WTC11 (cell line): ENCODE data around the gene EXOC4. TPM values are rescaled to one million over a fixed set of nuclear protein-coding genes. Genes with fewer than 3 reads are reported as not detected.

Source experiments
- ATAC-seq: fragments of 200-7000 bp; cut with Tn5 transposase; 2 replicates; pipeline ENCODE4 v1.10.0; 2021; ENCODE audit warnings: mild to moderate bottlenecking, moderate library complexity
- CTCF ChIA-PET: fragments of 300-600 bp; sonication (Branson Sonifier 250); formaldehyde crosslinking; loops from one replicate; lab custom pipeline; 2021; ENCODE audit warnings: antibody characterized with exemption; lab: Charles Lee
- POLR2A ChIA-PET: fragments of 350-600 bp; sonication (Branson Sonifier 250); formaldehyde crosslinking; loops from one replicate; lab custom pipeline; 2021; ENCODE audit warnings: antibody characterized with exemption; lab: Charles Lee
- DNase-seq: peaks from one replicate; pipeline ENCODE4 v3.0.0; 2021; ENCODE audit warnings: low spot score
- H3K27ac Mint-ChIP-seq: 2 replicates; pipeline ENCODE4 v1.8.0; 2021; ENCODE audit warnings: mixed read lengths
- H3K27me3 Mint-ChIP-seq: 2 replicates; pipeline ENCODE4 v1.8.0; 2021; ENCODE audit warnings: low read depth, mild to moderate bottlenecking, moderate library complexity, mixed read lengths
- H3K36me3 Mint-ChIP-seq: 2 replicates; pipeline ENCODE4 v1.8.0; 2021; ENCODE audit warnings: mixed read lengths
- H3K4me1 Mint-ChIP-seq: 2 replicates; pipeline ENCODE4 v1.8.0; 2022; ENCODE audit warnings: mixed read lengths
- H3K4me3 Mint-ChIP-seq: 2 replicates; pipeline ENCODE4 v1.8.0; 2021; ENCODE audit warnings: mild to moderate bottlenecking, moderate library complexity, mixed read lengths
- H3K9me3 Mint-ChIP-seq: 2 replicates; pipeline ENCODE4 v1.8.0; 2021; ENCODE audit warnings: mixed read lengths
- ATF1 ChIP-seq: sonication (generic); formaldehyde crosslinking; IDR thresholded peaks from 2 replicates; pipeline ENCODE4 v1.8.1; 2023; ENCODE audit warnings: mild to moderate bottlenecking, moderate library complexity, missing genetic modification reagents
- CBFB ChIP-seq: sonication (generic); formaldehyde crosslinking; IDR thresholded peaks from 2 replicates; pipeline ENCODE4 v1.8.1; 2022; ENCODE audit warnings: mild to moderate bottlenecking, low read depth, missing genetic modification reagents
- FOXP1 ChIP-seq: sonication (generic); formaldehyde crosslinking; IDR thresholded peaks from 2 replicates; pipeline ENCODE4 v1.8.0; 2022; ENCODE audit warnings: missing genetic modification reagents, mild to moderate bottlenecking, moderate library complexity, borderline replicate concordance
- NFATC4 ChIP-seq: fragments of 250-450 bp; sonication (Bioruptor Pico); IDR thresholded peaks from 2 replicates; pipeline ENCODE4 v1.9.0; 2021; ENCODE audit warnings: mild to moderate bottlenecking
- TCF7 ChIP-seq: sonication (generic); formaldehyde crosslinking; IDR thresholded peaks from 2 replicates; pipeline ENCODE4 v1.8.0; 2022; ENCODE audit warnings: mild to moderate bottlenecking, low read depth, missing genetic modification reagents, moderate library complexity
- ZNF121 ChIP-seq: sonication (generic); formaldehyde crosslinking; IDR thresholded peaks from 2 replicates; pipeline ENCODE4 v1.8.0; 2023; ENCODE audit warnings: missing genetic modification reagents
- ZNF416 ChIP-seq: fragments of 250-450 bp; sonication (Bioruptor Pico); IDR thresholded peaks from 2 replicates; pipeline ENCODE4 v1.9.0; 2021; ENCODE audit warnings: mild to moderate bottlenecking, inconsistent platforms
- total RNA-seq: library from RNA; stranded (reverse); gene quantifications from 3 replicates; pipeline ENCODE4 v1.2.3, GENCODE V29; 2021
- TF ChIP-seq, protein P1 (sequence below): sonication (generic); formaldehyde crosslinking; IDR thresholded peaks from 2 replicates; pipeline ENCODE4 v1.8.0; 2022; ENCODE audit warnings: missing genetic modification reagents
- TF ChIP-seq, protein P2 (sequence below): fragments of 250-450 bp; sonication (Bioruptor Pico); IDR thresholded peaks from 2 replicates; pipeline ENCODE4 v1.9.0; 2021; ENCODE audit warnings: mild to moderate bottlenecking, borderline replicate concordance
- TF ChIP-seq, protein P3 (sequence below): sonication (generic); formaldehyde crosslinking; IDR thresholded peaks from 2 replicates; pipeline ENCODE4 v1.8.1; 2022; ENCODE audit warnings: mild to moderate bottlenecking, moderate library complexity, missing genetic modification reagents
- TF ChIP-seq, protein P4 (sequence below): sonication (generic); formaldehyde crosslinking; IDR thresholded peaks from 2 replicates; pipeline ENCODE4 v1.8.0; 2023; ENCODE audit warnings: mild to moderate bottlenecking, missing genetic modification reagents
- TF ChIP-seq, protein P5 (sequence below): fragments of 250-450 bp; sonication (Bioruptor Pico); IDR thresholded peaks from 2 replicates; pipeline ENCODE4 v1.8.0; 2021; ENCODE audit warnings: mild to moderate bottlenecking
- TF ChIP-seq, protein P6 (sequence below): sonication (generic); formaldehyde crosslinking; IDR thresholded peaks from 2 replicates; pipeline ENCODE4 v1.8.1; 2022; ENCODE audit warnings: missing genetic modification reagents, borderline replicate concordance
- TF ChIP-seq, protein P7 (sequence below): sonication (generic); formaldehyde crosslinking; IDR thresholded peaks from 2 replicates; pipeline ENCODE4 v1.8.0; 2022; ENCODE audit warnings: mild to moderate bottlenecking, missing genetic modification reagents

Gene EXOC4
- total RNA-seq, 1 experiment from 2014 or later, result 62.0 TPM

DNA sequence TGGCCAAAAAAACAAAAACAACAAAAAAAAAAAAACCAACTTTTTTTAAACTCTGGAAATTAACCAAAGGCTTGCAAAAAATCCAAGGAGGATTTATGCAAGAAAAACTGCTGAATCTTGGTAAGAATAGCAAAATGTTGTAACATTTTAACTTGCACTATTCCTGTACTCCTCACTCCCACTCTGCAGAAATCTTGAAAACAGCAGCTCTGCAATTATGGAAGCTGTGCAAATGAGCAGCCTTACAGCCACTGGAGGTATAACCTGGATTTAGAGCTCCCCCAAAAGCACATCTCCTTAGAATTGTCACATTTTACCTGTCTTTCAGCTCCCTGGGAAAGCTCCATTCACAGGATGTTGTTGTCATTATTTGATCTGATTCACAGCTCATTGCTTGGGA is 832.4 kb downstream of the EXOC4 start (continued):
- TF ChIP-seq, protein P1, sequence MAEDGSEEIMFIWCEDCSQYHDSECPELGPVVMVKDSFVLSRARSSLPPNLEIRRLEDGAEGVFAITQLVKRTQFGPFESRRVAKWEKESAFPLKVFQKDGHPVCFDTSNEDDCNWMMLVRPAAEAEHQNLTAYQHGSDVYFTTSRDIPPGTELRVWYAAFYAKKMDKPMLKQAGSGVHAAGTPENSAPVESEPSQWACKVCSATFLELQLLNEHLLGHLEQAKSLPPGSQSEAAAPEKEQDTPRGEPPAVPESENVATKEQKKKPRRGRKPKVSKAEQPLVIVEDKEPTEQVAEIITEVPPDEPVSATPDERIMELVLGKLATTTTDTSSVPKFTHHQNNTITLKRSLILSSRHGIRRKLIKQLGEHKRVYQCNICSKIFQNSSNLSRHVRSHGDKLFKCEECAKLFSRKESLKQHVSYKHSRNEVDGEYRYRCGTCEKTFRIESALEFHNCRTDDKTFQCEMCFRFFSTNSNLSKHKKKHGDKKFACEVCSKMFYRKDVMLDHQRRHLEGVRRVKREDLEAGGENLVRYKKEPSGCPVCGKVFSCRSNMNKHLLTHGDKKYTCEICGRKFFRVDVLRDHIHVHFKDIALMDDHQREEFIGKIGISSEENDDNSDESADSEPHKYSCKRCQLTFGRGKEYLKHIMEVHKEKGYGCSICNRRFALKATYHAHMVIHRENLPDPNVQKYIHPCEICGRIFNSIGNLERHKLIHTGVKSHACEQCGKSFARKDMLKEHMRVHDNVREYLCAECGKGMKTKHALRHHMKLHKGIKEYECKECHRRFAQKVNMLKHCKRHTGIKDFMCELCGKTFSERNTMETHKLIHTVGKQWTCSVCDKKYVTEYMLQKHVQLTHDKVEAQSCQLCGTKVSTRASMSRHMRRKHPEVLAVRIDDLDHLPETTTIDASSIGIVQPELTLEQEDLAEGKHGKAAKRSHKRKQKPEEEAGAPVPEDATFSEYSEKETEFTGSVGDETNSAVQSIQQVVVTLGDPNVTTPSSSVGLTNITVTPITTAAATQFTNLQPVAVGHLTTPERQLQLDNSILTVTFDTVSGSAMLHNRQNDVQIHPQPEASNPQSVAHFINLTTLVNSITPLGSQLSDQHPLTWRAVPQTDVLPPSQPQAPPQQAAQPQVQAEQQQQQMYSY, result no peak
- TF ChIP-seq, protein P2, sequence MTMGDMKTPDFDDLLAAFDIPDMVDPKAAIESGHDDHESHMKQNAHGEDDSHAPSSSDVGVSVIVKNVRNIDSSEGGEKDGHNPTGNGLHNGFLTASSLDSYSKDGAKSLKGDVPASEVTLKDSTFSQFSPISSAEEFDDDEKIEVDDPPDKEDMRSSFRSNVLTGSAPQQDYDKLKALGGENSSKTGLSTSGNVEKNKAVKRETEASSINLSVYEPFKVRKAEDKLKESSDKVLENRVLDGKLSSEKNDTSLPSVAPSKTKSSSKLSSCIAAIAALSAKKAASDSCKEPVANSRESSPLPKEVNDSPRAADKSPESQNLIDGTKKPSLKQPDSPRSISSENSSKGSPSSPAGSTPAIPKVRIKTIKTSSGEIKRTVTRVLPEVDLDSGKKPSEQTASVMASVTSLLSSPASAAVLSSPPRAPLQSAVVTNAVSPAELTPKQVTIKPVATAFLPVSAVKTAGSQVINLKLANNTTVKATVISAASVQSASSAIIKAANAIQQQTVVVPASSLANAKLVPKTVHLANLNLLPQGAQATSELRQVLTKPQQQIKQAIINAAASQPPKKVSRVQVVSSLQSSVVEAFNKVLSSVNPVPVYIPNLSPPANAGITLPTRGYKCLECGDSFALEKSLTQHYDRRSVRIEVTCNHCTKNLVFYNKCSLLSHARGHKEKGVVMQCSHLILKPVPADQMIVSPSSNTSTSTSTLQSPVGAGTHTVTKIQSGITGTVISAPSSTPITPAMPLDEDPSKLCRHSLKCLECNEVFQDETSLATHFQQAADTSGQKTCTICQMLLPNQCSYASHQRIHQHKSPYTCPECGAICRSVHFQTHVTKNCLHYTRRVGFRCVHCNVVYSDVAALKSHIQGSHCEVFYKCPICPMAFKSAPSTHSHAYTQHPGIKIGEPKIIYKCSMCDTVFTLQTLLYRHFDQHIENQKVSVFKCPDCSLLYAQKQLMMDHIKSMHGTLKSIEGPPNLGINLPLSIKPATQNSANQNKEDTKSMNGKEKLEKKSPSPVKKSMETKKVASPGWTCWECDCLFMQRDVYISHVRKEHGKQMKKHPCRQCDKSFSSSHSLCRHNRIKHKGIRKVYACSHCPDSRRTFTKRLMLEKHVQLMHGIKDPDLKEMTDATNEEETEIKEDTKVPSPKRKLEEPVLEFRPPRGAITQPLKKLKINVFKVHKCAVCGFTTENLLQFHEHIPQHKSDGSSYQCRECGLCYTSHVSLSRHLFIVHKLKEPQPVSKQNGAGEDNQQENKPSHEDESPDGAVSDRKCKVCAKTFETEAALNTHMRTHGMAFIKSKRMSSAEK (CRISPR knock-in tag), result no peak
- TF ChIP-seq TCF7 (no peak), NFATC4 (CRISPR knock-in tag) (no peak), CBFB (CRISPR knock-in tag) (no peak), ZNF121 (CRISPR knock-in tag) (no peak)
- TF ChIP-seq, protein P3, sequence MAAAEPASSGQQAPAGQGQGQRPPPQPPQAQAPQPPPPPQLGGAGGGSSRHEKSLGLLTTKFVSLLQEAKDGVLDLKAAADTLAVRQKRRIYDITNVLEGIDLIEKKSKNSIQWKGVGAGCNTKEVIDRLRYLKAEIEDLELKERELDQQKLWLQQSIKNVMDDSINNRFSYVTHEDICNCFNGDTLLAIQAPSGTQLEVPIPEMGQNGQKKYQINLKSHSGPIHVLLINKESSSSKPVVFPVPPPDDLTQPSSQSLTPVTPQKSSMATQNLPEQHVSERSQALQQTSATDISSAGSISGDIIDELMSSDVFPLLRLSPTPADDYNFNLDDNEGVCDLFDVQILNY (CRISPR knock-in tag), result no peak

DNA sequence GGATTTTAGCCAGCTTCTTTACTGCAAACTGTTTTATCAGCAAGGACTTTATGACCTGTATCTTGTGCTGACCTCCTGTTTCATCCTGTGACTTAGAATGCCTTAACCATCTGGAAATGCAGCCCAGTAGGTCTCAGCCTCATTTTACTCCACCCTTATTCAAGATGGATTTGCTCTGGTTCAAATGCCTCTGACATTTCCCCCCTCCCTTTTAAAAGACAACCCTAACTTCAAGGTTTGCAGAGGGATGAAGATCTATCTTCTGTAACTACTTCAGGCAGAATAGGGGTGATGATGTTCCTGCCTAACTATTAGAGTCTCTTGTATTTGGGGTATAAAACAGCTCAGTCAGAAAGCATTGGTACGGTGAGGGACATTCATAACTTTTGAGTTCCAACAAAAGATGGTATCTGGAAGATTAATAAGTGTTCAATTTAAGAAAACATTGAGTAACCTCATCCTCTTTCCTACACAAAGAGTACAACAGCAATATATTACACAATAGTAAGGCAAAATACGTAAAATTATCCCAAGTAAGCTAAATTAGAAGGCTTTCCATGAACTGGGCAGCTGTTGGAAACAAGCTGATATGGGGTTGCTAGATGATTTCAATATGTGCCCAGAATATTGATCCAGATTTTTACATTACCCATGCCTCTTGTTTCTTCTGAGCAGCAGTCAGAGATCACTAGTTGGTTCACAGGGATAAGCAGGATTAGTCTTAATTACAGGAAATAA is 834.3 kb downstream of the EXOC4 start:
- CTCF ChIA-PET, result interaction anchor here (0.9 kb wide), 1 partner anchor 54 kb away, joined by 3 read pairs; no protein-coding TSS in a partner anchor
- ATAC-seq, result no peak
- POLR2A ChIA-PET, result no interaction called here
- TF ChIP-seq, protein P4, sequence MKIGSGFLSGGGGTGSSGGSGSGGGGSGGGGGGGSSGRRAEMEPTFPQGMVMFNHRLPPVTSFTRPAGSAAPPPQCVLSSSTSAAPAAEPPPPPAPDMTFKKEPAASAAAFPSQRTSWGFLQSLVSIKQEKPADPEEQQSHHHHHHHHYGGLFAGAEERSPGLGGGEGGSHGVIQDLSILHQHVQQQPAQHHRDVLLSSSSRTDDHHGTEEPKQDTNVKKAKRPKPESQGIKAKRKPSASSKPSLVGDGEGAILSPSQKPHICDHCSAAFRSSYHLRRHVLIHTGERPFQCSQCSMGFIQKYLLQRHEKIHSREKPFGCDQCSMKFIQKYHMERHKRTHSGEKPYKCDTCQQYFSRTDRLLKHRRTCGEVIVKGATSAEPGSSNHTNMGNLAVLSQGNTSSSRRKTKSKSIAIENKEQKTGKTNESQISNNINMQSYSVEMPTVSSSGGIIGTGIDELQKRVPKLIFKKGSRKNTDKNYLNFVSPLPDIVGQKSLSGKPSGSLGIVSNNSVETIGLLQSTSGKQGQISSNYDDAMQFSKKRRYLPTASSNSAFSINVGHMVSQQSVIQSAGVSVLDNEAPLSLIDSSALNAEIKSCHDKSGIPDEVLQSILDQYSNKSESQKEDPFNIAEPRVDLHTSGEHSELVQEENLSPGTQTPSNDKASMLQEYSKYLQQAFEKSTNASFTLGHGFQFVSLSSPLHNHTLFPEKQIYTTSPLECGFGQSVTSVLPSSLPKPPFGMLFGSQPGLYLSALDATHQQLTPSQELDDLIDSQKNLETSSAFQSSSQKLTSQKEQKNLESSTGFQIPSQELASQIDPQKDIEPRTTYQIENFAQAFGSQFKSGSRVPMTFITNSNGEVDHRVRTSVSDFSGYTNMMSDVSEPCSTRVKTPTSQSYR (CRISPR knock-in tag), result no peak
- TF ChIP-seq, protein P5, sequence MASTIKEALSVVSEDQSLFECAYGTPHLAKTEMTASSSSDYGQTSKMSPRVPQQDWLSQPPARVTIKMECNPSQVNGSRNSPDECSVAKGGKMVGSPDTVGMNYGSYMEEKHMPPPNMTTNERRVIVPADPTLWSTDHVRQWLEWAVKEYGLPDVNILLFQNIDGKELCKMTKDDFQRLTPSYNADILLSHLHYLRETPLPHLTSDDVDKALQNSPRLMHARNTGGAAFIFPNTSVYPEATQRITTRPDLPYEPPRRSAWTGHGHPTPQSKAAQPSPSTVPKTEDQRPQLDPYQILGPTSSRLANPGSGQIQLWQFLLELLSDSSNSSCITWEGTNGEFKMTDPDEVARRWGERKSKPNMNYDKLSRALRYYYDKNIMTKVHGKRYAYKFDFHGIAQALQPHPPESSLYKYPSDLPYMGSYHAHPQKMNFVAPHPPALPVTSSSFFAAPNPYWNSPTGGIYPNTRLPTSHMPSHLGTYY (CRISPR knock-in tag), result no peak
- TF ChIP-seq ATF1 (no peak), FOXP1 (CRISPR knock-in tag) (no peak), ZNF416 (CRISPR knock-in tag) (no peak)
- TF ChIP-seq, protein P6, sequence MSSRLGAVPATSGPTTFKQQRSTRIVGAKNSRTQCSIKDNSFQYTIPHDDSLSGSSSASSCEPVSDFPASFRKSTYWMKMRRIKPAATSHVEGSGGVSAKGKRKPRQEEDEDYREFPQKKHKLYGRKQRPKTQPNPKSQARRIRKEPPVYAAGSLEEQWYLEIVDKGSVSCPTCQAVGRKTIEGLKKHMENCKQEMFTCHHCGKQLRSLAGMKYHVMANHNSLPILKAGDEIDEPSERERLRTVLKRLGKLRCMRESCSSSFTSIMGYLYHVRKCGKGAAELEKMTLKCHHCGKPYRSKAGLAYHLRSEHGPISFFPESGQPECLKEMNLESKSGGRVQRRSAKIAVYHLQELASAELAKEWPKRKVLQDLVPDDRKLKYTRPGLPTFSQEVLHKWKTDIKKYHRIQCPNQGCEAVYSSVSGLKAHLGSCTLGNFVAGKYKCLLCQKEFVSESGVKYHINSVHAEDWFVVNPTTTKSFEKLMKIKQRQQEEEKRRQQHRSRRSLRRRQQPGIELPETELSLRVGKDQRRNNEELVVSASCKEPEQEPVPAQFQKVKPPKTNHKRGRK, result no peak
- TF ChIP-seq, protein P7, sequence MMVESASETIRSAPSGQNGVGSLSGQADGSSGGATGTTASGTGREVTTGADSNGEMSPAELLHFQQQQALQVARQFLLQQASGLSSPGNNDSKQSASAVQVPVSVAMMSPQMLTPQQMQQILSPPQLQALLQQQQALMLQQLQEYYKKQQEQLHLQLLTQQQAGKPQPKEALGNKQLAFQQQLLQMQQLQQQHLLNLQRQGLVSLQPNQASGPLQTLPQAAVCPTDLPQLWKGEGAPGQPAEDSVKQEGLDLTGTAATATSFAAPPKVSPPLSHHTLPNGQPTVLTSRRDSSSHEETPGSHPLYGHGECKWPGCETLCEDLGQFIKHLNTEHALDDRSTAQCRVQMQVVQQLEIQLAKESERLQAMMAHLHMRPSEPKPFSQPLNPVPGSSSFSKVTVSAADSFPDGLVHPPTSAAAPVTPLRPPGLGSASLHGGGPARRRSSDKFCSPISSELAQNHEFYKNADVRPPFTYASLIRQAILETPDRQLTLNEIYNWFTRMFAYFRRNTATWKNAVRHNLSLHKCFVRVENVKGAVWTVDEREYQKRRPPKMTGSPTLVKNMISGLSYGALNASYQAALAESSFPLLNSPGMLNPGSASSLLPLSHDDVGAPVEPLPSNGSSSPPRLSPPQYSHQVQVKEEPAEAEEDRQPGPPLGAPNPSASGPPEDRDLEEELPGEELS, result no peak

More for the DNA sequence above, 834.3 kb downstream of the EXOC4 start:
- DNase-seq, result no peak
- Mint-ChIP-seq H3K9me3 (peaks cover 74% of the 10 kb centered on the region), H3K36me3 (peaks cover 63% of the 10 kb centered on the region), H3K27ac (no peak overlapping the region), H3K4me3 (no peak overlapping the region), H3K4me1 (no peaks in the 10 kb centered on the region), H3K27me3 (peaks cover 8% of the 10 kb centered on the region)
